K562 (cell line): Measurements from ENCODE around the gene GUCY2D. TPM values are rescaled to one million over a fixed set of nuclear protein-coding genes. Genes with fewer than 3 reads are reported as not detected.

Experiments used
- ATAC-seq: fragments of 200-7000 bp; cut with Tn5 transposase; 3 replicates; pipeline ENCODE4 v1.9.1; 2020; ENCODE audit warnings: moderate library complexity
- BruUV-seq: library from RNA; stranded (reverse); fragments of 400-500 nt; replicated peaks from 2 replicates; lab custom pipeline; 2021; lab: Mats Ljungman, UMichigan
- CTCF ChIA-PET: fragments of 300-600 bp; formaldehyde crosslinking; extraction: SDS; loops from one replicate; lab custom pipeline; 2021; ENCODE audit warnings: low intra/inter-chr PET ratio; lab: Yijun Ruan, JAX
- POLR2A ChIA-PET: fragments of 300-600, 350-650 bp; sonication (Branson Sonifier 250); formaldehyde crosslinking; extraction: SDS; loops from one replicate; lab custom pipeline; 2021; ENCODE audit warnings: antibody characterized with exemption, inconsistent platforms; lab: Yijun Ruan, JAX
- DNase-seq, 4 experiments: peaks; one replicate each; pipeline versions ENCODE4 v3.0.0 to v3.0.0-alpha.2; 2011 to 2018; ENCODE audit warnings: low spot score in 3 of 4, mixed read lengths in 3 of 4; ENCODE audit errors: extremely low read depth in 1 of 4
- FAIRE-seq: peaks from 2 replicates; lab custom pipeline; 2011; peaks lifted over from hg19 to GRCh38; lab: Jason Lieb, UNC
- H2AFZ ChIP-seq: 2 replicates; pipeline ENCODE4 v1.6.0; 2011; ENCODE audit warnings: low read depth, low read length, control low read depth, inconsistent platforms
- H3K27ac ChIP-seq: fragments of 200-600 bp; 3 replicates; pipeline ENCODE4 v1.8.0; 2011; ENCODE audit warnings: low read depth, mild to moderate bottlenecking, control low read depth, inconsistent platforms, low read length, moderate library complexity, mixed read lengths; ENCODE audit errors: extremely low read depth
- H3K27me3 ChIP-seq, 2 experiments: fragments of 300-600 bp in 1 of 2; 2 replicates in 1 of 2; 3 replicates in 1 of 2; pipeline versions ENCODE4 v1.6.0 to v1.8.0; 2011; ENCODE audit warnings: inconsistent platforms in 2 of 2, low read length in 2 of 2, mild to moderate bottlenecking in 1 of 2, mixed read lengths in 1 of 2, moderate library complexity in 1 of 2; ENCODE audit not compliant: control insufficient read depth in 2 of 2, insufficient read depth in 2 of 2
- H3K36me3 ChIP-seq: fragments of 300-600 bp; 3 replicates; pipeline ENCODE4 v1.8.0; 2011; ENCODE audit warnings: mild to moderate bottlenecking, low read length, inconsistent platforms; ENCODE audit not compliant: control insufficient read depth, insufficient read depth
- H3K4me1 ChIP-seq, 2 experiments: fragments of 200-600 bp in 1 of 2; replicated peaks in 1 of 2; 2 replicates in 1 of 2; 3 replicates in 1 of 2; pipeline versions ENCODE4 v1.5.1 to v1.8.0; 2011; ENCODE audit warnings: inconsistent platforms in 2 of 2, low read length in 2 of 2, mild to moderate bottlenecking in 1 of 2, mixed read lengths in 1 of 2, moderate library complexity in 1 of 2; ENCODE audit not compliant: control insufficient read depth in 2 of 2, insufficient read depth in 2 of 2
- H3K4me2 ChIP-seq: 2 replicates; pipeline ENCODE4 v1.6.1; 2011; ENCODE audit warnings: low read length, control low read depth, inconsistent platforms, mixed read lengths; ENCODE audit not compliant: insufficient read depth
- H3K4me3 ChIP-seq: fragments of 200-600 bp; sonication (generic), shearing (Covaris generic); 2 replicates; pipeline ENCODE4 v1.5.1; 2016; ENCODE audit warnings: control low read depth, inconsistent platforms
- H3K79me2 ChIP-seq: fragments of 200-600 bp; 3 replicates; pipeline ENCODE4 v1.8.0; 2011; ENCODE audit warnings: low read length, inconsistent platforms; ENCODE audit not compliant: control insufficient read depth, insufficient read depth
- H3K9ac ChIP-seq, 2 experiments: 2 replicates each; pipeline versions ENCODE4 v1.6.0 to v1.6.1; 2011; ENCODE audit warnings: low read depth in 2 of 2, low read length in 2 of 2, control low read depth in 1 of 2, inconsistent platforms in 1 of 2, mild to moderate bottlenecking in 1 of 2, mixed read lengths in 1 of 2; ENCODE audit not compliant: insufficient read depth in 1 of 2
- H3K9me1 ChIP-seq: one replicate; pipeline ENCODE4 v1.6.0; 2011; ENCODE audit warnings: inconsistent platforms, mild to moderate bottlenecking, low read length, moderate library complexity; ENCODE audit not compliant: control insufficient read depth, insufficient read depth
- H3K9me3 ChIP-seq: replicated peaks from 2 replicates; pipeline ENCODE4 v1.5.1; 2011; ENCODE audit warnings: low read depth, low read length, inconsistent platforms; ENCODE audit not compliant: control insufficient read depth, insufficient read depth
- H4K20me1 ChIP-seq: replicated peaks from 2 replicates; pipeline ENCODE4 v1.6.1; 2011; ENCODE audit warnings: low read length, inconsistent platforms, mixed read lengths; ENCODE audit not compliant: control insufficient read depth, insufficient read depth
- ARID1B ChIP-seq: fragments of 450-650 bp; IDR thresholded peaks from 2 replicates; pipeline ENCODE4 v1.6.1; 2016; ENCODE audit warnings: antibody characterized with exemption, mild to moderate bottlenecking, inconsistent platforms
- BRD9 ChIP-seq: fragments of 450-650 bp; IDR thresholded peaks from 2 replicates; pipeline ENCODE4 v1.6.1; 2018; ENCODE audit warnings: low read depth; ENCODE audit not compliant: partially characterized antibody
- MTA3 ChIP-seq: fragments of 450-650 bp; formaldehyde crosslinking; IDR thresholded peaks from 2 replicates; pipeline ENCODE4 v1.6.1; 2017; ENCODE audit warnings: mild to moderate bottlenecking, borderline replicate concordance
- NFIC ChIP-seq: fragments of 450-650 bp; IDR thresholded peaks from 2 replicates; pipeline ENCODE4 v1.6.1; 2017; ENCODE audit warnings: mild to moderate bottlenecking, inconsistent platforms
- NFRKB ChIP-seq: fragments of 450-650 bp; IDR thresholded peaks from 2 replicates; pipeline ENCODE4 v1.6.1; 2016; ENCODE audit warnings: low read depth
- PTTG1 ChIP-seq: fragments of 450-650 bp; IDR thresholded peaks from 2 replicates; pipeline ENCODE4 v1.6.1; 2016; ENCODE audit warnings: low read depth, mild to moderate bottlenecking, missing genetic modification characterization, missing compliant biosample characterization
- RAD21 ChIP-seq, 2 experiments: fragments of 250-450 bp in 1 of 2; fragments of 450-650 bp in 1 of 2; sonication (Bioruptor Pico) in 1 of 2; formaldehyde crosslinking in 1 of 2; IDR thresholded peaks in 1 of 2; conservative IDR thresholded peaks in 1 of 2; 2 replicates each; pipeline versions ENCODE4 v1.4.0 to v1.8.0; 2020 to 2022; ENCODE audit warnings: mild to moderate bottlenecking in 2 of 2, moderate library complexity in 1 of 2
- TAL1 ChIP-seq: fragments of 450-650 bp; IDR thresholded peaks from 2 replicates; pipeline ENCODE4 v1.6.1; 2016; ENCODE audit warnings: mild to moderate bottlenecking
- ZHX1 ChIP-seq: fragments of 150-350 bp; conservative IDR thresholded peaks from 2 replicates; pipeline ENCODE4 v1.6.1; 2014; ENCODE audit warnings: low read length
- ZNF217 ChIP-seq: sonication (generic); formaldehyde crosslinking; IDR thresholded peaks from 2 replicates; pipeline ENCODE4 v1.8.0; 2022; ENCODE audit warnings: mild to moderate bottlenecking, missing genetic modification reagents
- ZNF354B ChIP-seq: fragments of 250-450 bp; sonication (Bioruptor Pico); IDR thresholded peaks from 2 replicates; pipeline ENCODE4 v1.4.0; 2020
- ZNF407 ChIP-seq: fragments of 450-650 bp; IDR thresholded peaks from 2 replicates; pipeline ENCODE4 v1.6.1; 2016; ENCODE audit warnings: low read depth
- ZNF780A ChIP-seq: fragments of 250-450 bp; sonication (Bioruptor Pico); IDR thresholded peaks from 2 replicates; pipeline ENCODE4 v1.5.0; 2021; ENCODE audit warnings: mild to moderate bottlenecking
- WGBS: fragments of 100-300 bp; shearing (Covaris generic); methylation state at CpG from one replicate; pipeline ENCODE4 v1.1.6; 2016; ENCODE audit warnings: low coverage, mixed read lengths; ENCODE audit not compliant: insufficient coverage; ENCODE audit errors: missing lambda C conversion rate; 5-methylcytosine and 5-hydroxymethylcytosine counted together
- in situ Hi-C: fragments of 300-500 bp; cut with MboI; formaldehyde crosslinking; loops from 4 replicates; pipeline ENCODE4 v1.15.0; 2018; ENCODE audit warnings: inconsistent platforms, mixed read lengths
- intact Hi-C: fragments of 100-400 bp; cut with micrococcal nuclease; formaldehyde crosslinking; loops from 2 replicates; pipeline ENCODE4 v1.14.2; 2022
- polyA plus RNA-seq, 8 experiments: library from polyadenylated mRNA; depleted of rRNA in 4 of 8; stranded (reverse) in 5 of 8; unstranded in 3 of 8; fragments of >200 nt; fragmentation: Nextera tagmentation in 2 of 8; fragmentation: Illumina TruSeq in 1 of 8; extraction: Ambion mirVana in 2 of 8; extraction: Trizol in 1 of 8; gene quantifications; 2 replicates each; pipeline versions ENCODE4 v1.2.1 to v1.2.3, GENCODE V29; 2011 to 2014; ENCODE audit warnings: inconsistent platforms in 1 of 8, missing spikeins in 1 of 8
- total RNA-seq, 7 experiments: library from RNA; depleted of rRNA in 6 of 7; stranded (reverse); fragments of >200 nt in 6 of 7; fragmentation: Illumina TruSeq in 2 of 7; extraction: Trizol in 2 of 7; gene quantifications; 2 replicates each; pipeline versions ENCODE4 v1.2.1 to v1.2.3, GENCODE V29; 2011 to 2021; ENCODE audit warnings: low replicate concordance in 1 of 7

The GUCY2D gene
- total and polyA plus RNA-seq, 9 of the 15 experiments (the other 6 are each of a cell fraction or from before 2014, with no cell fraction given): 0.05 TPM; not detected in 8

GRCh38 chr17:8062435-8062806 lies 60.0 kb downstream of the GUCY2D start:
- 2% methylated on average over 8 of the region's 8 CpGs for WGBS
- ChIA-PET CTCF (interaction anchor here (0.9 to 3.5 kb wide), 2 partner anchors 18 to 48 kb away, joined by 3 to 18 read pairs; no protein-coding TSS in a partner anchor), POLR2A (interaction anchor here (0.5 to 2.2 kb wide), 8 partner anchors 9 to 724 kb away, joined by 3 to 9 read pairs (median 4); partner anchors contain the start of gene NAA38)
- Histone ChIP-seq H3K9ac (peak overlapping the region in 1 of 2 experiments; percentile 52; a peak in 3 of 4 replicates), H3K4me1 (peaks cover 8% of the 10 kb centered on the region in 2 experiments; a peak in 4 of 5 replicates), H3K79me2 (no peaks in the 10 kb centered on the region), H3K4me3 (peak overlapping the region; percentile 24), H3K27ac (peak overlapping the region; percentile 52), H2AFZ (peak overlapping the region; percentile 87), H3K4me2 (peak overlapping the region; percentile 76), H3K27me3 (0 out of 5 replicates have a peak, but pooled peaks cover 0 to 3% of the 10 kb centered on the region in 2 experiments), H3K9me3 (no peaks in the 10 kb centered on the region), H3K36me3 (no peaks in the 10 kb centered on the region), H4K20me1 (no peaks in the 10 kb centered on the region), H3K9me1 (no peaks in the 10 kb centered on the region)
- ATAC-seq (peak; percentile 40), FAIRE-seq (peak; percentile 88), DNase-seq (peak in 1 of 4 experiments; percentile 57)
- in situ Hi-C loops: loop anchor here (25.0 kb wide), 2 partner anchors 725 to 925 kb away; partner anchors contain the start of gene MFSD6L
- BruUV-seq: no TSS peak
- intact Hi-C loops: no loop called here
- TF ChIP-seq ZHX1 (no peak), PTTG1 (tag) (no peak), MTA3 (no peak), ARID1B (peak; percentile 55; the same call in 1 of the 2 replicates), RAD21 (CRISPR knock-in tag; conservative IDR thresholded peaks at IDR 0.05 in 1 of 2, IDR thresholded peaks at IDR 0.05 in 1 of 2) (no peak), BRD9 (no peak), ZNF354B (CRISPR knock-in tag) (no peak), ZNF780A (CRISPR knock-in tag) (no peak), ZNF217 (CRISPR knock-in tag) (no peak), NFIC (peak; percentile 70), NFRKB (no peak), ZNF407 (no peak), TAL1 (peak; percentile 32; the same call in 1 of the 2 replicates)
